K562 (cell line): ENCODE results near the gene BANK1. TPM values are rescaled to one million over a fixed set of nuclear protein-coding genes. Genes with fewer than 3 reads are reported as not detected.
A peak's percentile ranks its signal among the peaks of the same experiment; 100 is the strongest.

Source experiments
- ATAC-seq: fragments of 200-7000 bp; cut with Tn5 transposase; 3 replicates; pipeline ENCODE4 v1.9.1; 2020; ENCODE audit warnings: moderate library complexity
- BruUV-seq: library from RNA; stranded (reverse); fragments of 400-500 nt; replicated peaks from 2 replicates; lab custom pipeline; 2021; lab: Mats Ljungman, UMichigan
- CTCF ChIA-PET: fragments of 300-600 bp; formaldehyde crosslinking; extraction: SDS; loops from one replicate; lab custom pipeline; 2021; ENCODE audit warnings: low intra/inter-chr PET ratio; lab: Yijun Ruan, JAX
- POLR2A ChIA-PET: fragments of 300-600, 350-650 bp; sonication (Branson Sonifier 250); formaldehyde crosslinking; extraction: SDS; loops from one replicate; lab custom pipeline; 2021; ENCODE audit warnings: antibody characterized with exemption, inconsistent platforms; lab: Yijun Ruan, JAX
- DNase-seq, 4 experiments: peaks; one replicate each; pipeline versions ENCODE4 v3.0.0 to v3.0.0-alpha.2; 2011 to 2018; ENCODE audit warnings: low spot score in 3 of 4, mixed read lengths in 3 of 4; ENCODE audit errors: extremely low read depth in 1 of 4
- FAIRE-seq: peaks from 2 replicates; lab custom pipeline; 2011; peaks lifted over from hg19 to GRCh38; lab: Jason Lieb, UNC
- H2AFZ ChIP-seq: 2 replicates; pipeline ENCODE4 v1.6.0; 2011; ENCODE audit warnings: low read depth, low read length, control low read depth, inconsistent platforms
- H3K27ac ChIP-seq: fragments of 200-600 bp; 3 replicates; pipeline ENCODE4 v1.8.0; 2011; ENCODE audit warnings: low read depth, mild to moderate bottlenecking, control low read depth, inconsistent platforms, low read length, moderate library complexity, mixed read lengths; ENCODE audit errors: extremely low read depth
- H3K27me3 ChIP-seq, 2 experiments: fragments of 300-600 bp in 1 of 2; 2 replicates in 1 of 2; 3 replicates in 1 of 2; pipeline versions ENCODE4 v1.6.0 to v1.8.0; 2011; ENCODE audit warnings: inconsistent platforms in 2 of 2, low read length in 2 of 2, mild to moderate bottlenecking in 1 of 2, mixed read lengths in 1 of 2, moderate library complexity in 1 of 2; ENCODE audit not compliant: control insufficient read depth in 2 of 2, insufficient read depth in 2 of 2
- H3K36me3 ChIP-seq: fragments of 300-600 bp; 3 replicates; pipeline ENCODE4 v1.8.0; 2011; ENCODE audit warnings: mild to moderate bottlenecking, low read length, inconsistent platforms; ENCODE audit not compliant: control insufficient read depth, insufficient read depth
- H3K4me1 ChIP-seq, 2 experiments: fragments of 200-600 bp in 1 of 2; replicated peaks in 1 of 2; 2 replicates in 1 of 2; 3 replicates in 1 of 2; pipeline versions ENCODE4 v1.5.1 to v1.8.0; 2011; ENCODE audit warnings: inconsistent platforms in 2 of 2, low read length in 2 of 2, mild to moderate bottlenecking in 1 of 2, mixed read lengths in 1 of 2, moderate library complexity in 1 of 2; ENCODE audit not compliant: control insufficient read depth in 2 of 2, insufficient read depth in 2 of 2
- H3K4me2 ChIP-seq: 2 replicates; pipeline ENCODE4 v1.6.1; 2011; ENCODE audit warnings: low read length, control low read depth, inconsistent platforms, mixed read lengths; ENCODE audit not compliant: insufficient read depth
- H3K4me3 ChIP-seq: fragments of 200-600 bp; sonication (generic), shearing (Covaris generic); 2 replicates; pipeline ENCODE4 v1.5.1; 2016; ENCODE audit warnings: control low read depth, inconsistent platforms
- H3K79me2 ChIP-seq: fragments of 200-600 bp; 3 replicates; pipeline ENCODE4 v1.8.0; 2011; ENCODE audit warnings: low read length, inconsistent platforms; ENCODE audit not compliant: control insufficient read depth, insufficient read depth
- H3K9ac ChIP-seq, 2 experiments: 2 replicates each; pipeline versions ENCODE4 v1.6.0 to v1.6.1; 2011; ENCODE audit warnings: low read depth in 2 of 2, low read length in 2 of 2, control low read depth in 1 of 2, inconsistent platforms in 1 of 2, mild to moderate bottlenecking in 1 of 2, mixed read lengths in 1 of 2; ENCODE audit not compliant: insufficient read depth in 1 of 2
- H3K9me1 ChIP-seq: one replicate; pipeline ENCODE4 v1.6.0; 2011; ENCODE audit warnings: inconsistent platforms, mild to moderate bottlenecking, low read length, moderate library complexity; ENCODE audit not compliant: control insufficient read depth, insufficient read depth
- H3K9me3 ChIP-seq: replicated peaks from 2 replicates; pipeline ENCODE4 v1.5.1; 2011; ENCODE audit warnings: low read depth, low read length, inconsistent platforms; ENCODE audit not compliant: control insufficient read depth, insufficient read depth
- H4K20me1 ChIP-seq: replicated peaks from 2 replicates; pipeline ENCODE4 v1.6.1; 2011; ENCODE audit warnings: low read length, inconsistent platforms, mixed read lengths; ENCODE audit not compliant: control insufficient read depth, insufficient read depth
- CEBPG ChIP-seq, 3 experiments: fragments of 200-800 bp in 1 of 3; sonication (Bioruptor generic) in 1 of 3; sonication (generic) in 1 of 3; formaldehyde crosslinking in 1 of 3; IDR thresholded peaks in 2 of 3; conservative IDR thresholded peaks in 1 of 3; 2 replicates each; pipeline versions ENCODE4 v1.6.1 to v1.8.0; 2016 to 2022; ENCODE audit warnings: missing compliant biosample characterization in 2 of 3, missing genetic modification characterization in 2 of 3, mild to moderate bottlenecking in 1 of 3, missing genetic modification reagents in 1 of 3
- SRSF3 ChIP-seq: fragments of 200-400 bp; formaldehyde crosslinking; IDR thresholded peaks from 2 replicates; pipeline ENCODE4 v1.6.1; 2016; ENCODE audit warnings: mild to moderate bottlenecking, low read length, moderate library complexity; ENCODE audit not compliant: insufficient read depth
- TRIM24 ChIP-seq, 2 experiments: fragments of 450-650 bp; IDR thresholded peaks; 2 replicates each; pipeline ENCODE4 v1.6.1; 2016
- in situ Hi-C: fragments of 300-500 bp; cut with MboI; formaldehyde crosslinking; loops from 4 replicates; pipeline ENCODE4 v1.15.0; 2018; ENCODE audit warnings: inconsistent platforms, mixed read lengths
- intact Hi-C: fragments of 100-400 bp; cut with micrococcal nuclease; formaldehyde crosslinking; loops from 2 replicates; pipeline ENCODE4 v1.14.2; 2022
- polyA plus RNA-seq, 8 experiments: library from polyadenylated mRNA; depleted of rRNA in 4 of 8; stranded (reverse) in 5 of 8; unstranded in 3 of 8; fragments of >200 nt; fragmentation: Nextera tagmentation in 2 of 8; fragmentation: Illumina TruSeq in 1 of 8; extraction: Ambion mirVana in 2 of 8; extraction: Trizol in 1 of 8; gene quantifications; 2 replicates each; pipeline versions ENCODE4 v1.2.1 to v1.2.3, GENCODE V29; 2011 to 2014; ENCODE audit warnings: inconsistent platforms in 1 of 8, missing spikeins in 1 of 8
- total RNA-seq, 7 experiments: library from RNA; depleted of rRNA in 6 of 7; stranded (reverse); fragments of >200 nt in 6 of 7; fragmentation: Illumina TruSeq in 2 of 7; extraction: Trizol in 2 of 7; gene quantifications; 2 replicates each; pipeline versions ENCODE4 v1.2.1 to v1.2.3, GENCODE V29; 2011 to 2021; ENCODE audit warnings: low replicate concordance in 1 of 7
- TF ChIP-seq, protein P1 (sequence below): IDR thresholded peaks from 2 replicates; pipeline ENCODE4 v1.6.1; 2012; ENCODE audit warnings: low read depth, low read length, improper control_type of control experiment, borderline replicate concordance
- TF ChIP-seq, protein P2 (sequence below): fragments of 250-450 bp; sonication (Bioruptor Pico); IDR thresholded peaks from 2 replicates; pipeline ENCODE4 v1.8.0; 2021; ENCODE audit warnings: moderate library complexity, mild to moderate bottlenecking, inconsistent platforms

Gene BANK1
- total and polyA plus RNA-seq, 9 of the 15 experiments (the other 6 are each of a cell fraction or from before 2014, with no cell fraction given), result not detected

DNA sequence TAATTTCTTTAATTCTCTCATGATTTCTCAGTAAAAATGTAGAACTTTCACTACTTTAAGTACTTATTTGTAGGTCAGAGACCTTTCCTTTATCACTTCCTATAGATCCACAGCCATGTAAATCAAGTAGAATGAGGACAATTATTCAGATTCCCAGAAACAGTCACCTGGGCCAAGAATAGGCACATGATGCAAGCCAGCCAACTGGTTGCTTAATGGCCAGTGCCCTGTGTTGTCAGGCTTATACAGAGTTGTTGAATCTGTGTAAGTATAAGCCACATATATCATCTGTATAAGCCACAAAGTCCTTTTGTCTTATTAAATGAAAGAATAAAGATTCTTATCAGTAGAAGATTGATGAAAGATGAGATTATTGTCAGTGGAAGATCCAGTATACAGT lies 5.2 kb downstream of the BANK1 start:
- Histone ChIP-seq H3K4me3 (no peak overlapping the region), H3K9ac (no peak overlapping the region), H4K20me1 (no peaks in the 10 kb centered on the region), H3K36me3 (no peaks in the 10 kb centered on the region), H3K27me3 (no peaks in the 10 kb centered on the region), H3K4me2 (no peak overlapping the region), H3K9me1 (no peaks in the 10 kb centered on the region), H2AFZ (no peak overlapping the region)
- BruUV-seq, result no TSS peak
- ATAC-seq (no peak), FAIRE-seq (no peak)
- CTCF ChIA-PET, result no interaction called here
- in situ Hi-C loops, result no loop called here
- TF ChIP-seq CEBPG (CRISPR knock-in tag; IDR thresholded peaks at IDR 0.05) (no peak), CEBPG (tag; conservative IDR thresholded peaks at IDR 0.05 in 1 of 2, IDR thresholded peaks at IDR 0.05 in 1 of 2) (peak in 1 of 2 experiments; percentile 14; a peak in 1 of 4 replicates), SRSF3 (no peak), TRIM24 (IDR thresholded peaks at IDR 0.05) (no peak)
- TF ChIP-seq, protein P1, sequence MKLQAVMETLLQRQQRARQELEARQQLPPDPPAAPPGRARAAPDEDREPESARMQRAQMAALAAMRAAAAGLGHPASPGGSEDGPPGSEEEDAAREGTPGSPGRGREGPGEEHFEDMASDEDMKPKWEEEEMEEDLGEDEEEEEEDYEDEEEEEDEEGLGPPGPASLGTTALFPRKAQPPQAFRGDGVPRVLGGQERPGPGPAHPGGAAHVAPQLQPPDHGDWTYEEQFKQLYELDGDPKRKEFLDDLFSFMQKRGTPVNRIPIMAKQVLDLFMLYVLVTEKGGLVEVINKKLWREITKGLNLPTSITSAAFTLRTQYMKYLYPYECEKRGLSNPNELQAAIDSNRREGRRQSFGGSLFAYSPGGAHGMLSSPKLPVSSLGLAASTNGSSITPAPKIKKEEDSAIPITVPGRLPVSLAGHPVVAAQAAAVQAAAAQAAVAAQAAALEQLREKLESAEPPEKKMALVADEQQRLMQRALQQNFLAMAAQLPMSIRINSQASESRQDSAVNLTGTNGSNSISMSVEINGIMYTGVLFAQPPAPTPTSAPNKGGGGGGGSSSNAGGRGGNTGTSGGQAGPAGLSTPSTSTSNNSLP, result no peak
- TF ChIP-seq, protein P2, sequence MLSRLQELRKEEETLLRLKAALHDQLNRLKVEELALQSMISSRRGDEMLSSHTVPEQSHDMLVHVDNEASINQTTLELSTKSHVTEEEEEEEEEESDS (CRISPR knock-in tag), result no peak
- TF ChIP-seq, all 486 proteins: peak for 1
- DNase-seq, result no peak
- no peaks in the 10 kb centered on the region for H3K79me2 ChIP-seq
- POLR2A ChIA-PET, result no interaction called here
- H3K27ac ChIP-seq, result no peak overlapping the region
- intact Hi-C loops, result no loop called here
- H3K9me3 ChIP-seq, result no peaks in the 10 kb centered on the region
- peaks cover 0 to 1% of the 10 kb centered on the region in 2 experiments; a peak in 1 of 5 replicates for H3K4me1 ChIP-seq
